Medulla oblongata (tissue), 1 donor: Measurements from ENCODE around the gene DEK.
A peak's percentile ranks its signal among the peaks of the same experiment; 100 is the strongest.
"Not testable (repeated sequence)": the region's sequence is repeated elsewhere in the genome, so short reads cannot be mapped to it uniquely, and the experiment has no call there.

Experiments
- DNase-seq: peaks from one replicate; pipeline ENCODE4 v3.0.0-alpha.2; 2015; ENCODE audit errors: extremely low spot score

Gene DEK, protein sequence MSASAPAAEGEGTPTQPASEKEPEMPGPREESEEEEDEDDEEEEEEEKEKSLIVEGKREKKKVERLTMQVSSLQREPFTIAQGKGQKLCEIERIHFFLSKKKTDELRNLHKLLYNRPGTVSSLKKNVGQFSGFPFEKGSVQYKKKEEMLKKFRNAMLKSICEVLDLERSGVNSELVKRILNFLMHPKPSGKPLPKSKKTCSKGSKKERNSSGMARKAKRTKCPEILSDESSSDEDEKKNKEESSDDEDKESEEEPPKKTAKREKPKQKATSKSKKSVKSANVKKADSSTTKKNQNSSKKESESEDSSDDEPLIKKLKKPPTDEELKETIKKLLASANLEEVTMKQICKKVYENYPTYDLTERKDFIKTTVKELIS

DNA sequence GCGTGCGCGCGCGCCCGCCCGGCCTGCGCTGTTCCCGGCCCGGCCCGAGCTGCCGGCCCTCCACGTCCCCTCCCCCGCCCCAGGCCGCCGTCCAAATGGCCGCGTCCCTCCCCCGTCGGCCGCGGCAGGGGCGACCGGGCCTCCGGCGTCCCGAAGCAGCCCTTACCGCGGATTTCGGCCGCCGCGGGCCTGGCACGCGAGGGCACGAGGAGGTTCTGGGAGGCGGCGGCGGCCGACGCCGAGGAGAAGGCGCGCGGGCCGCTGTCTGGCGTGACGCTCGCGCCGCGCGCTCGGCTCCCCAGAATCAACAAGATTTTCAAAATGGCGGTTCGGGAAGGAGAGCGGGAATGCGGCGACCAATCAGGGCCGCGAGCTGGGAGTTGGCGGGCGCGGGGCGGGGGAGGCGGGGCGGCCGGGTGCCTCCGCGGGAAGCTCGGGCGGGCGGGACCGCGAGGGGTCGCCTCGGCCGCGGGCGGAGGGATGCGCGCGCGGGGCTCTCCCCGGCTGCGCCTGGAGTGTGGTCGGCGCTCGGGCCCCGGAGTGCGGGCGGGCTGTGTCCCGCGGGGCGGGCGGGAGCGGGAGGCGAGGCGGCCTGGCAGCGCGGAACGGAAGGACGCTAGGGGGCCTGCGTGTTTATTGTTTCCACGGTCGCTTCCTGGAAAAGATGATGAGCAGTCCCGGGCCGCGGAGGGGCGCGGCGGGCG lies at the start of gene DEK:
TSS of gene DEK (minus strand) at position 312 of the 704 bp plus-strand sequence. CDS start 543 bp downstream, outside the sequence.
- peak; percentile 88 for DNase-seq

DNA sequence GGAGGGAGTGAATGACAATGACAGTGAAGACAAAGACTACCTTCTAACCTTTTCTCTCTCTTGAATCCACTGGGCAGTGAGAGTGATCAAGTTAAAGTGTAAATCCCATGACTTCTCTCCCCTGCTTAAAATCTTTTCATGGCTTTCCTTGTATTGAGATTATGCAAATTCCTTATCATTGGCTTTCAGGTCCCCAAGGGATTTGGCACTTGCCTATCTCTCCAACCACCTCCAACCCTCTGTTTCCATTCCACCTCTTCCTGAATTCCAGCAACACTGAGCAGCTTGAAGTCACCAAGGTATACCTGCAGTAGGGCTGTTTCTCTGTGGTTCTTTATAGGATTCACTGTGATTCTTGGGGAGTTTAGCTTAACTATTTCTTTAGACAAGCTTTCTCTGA lies 48.0 kb upstream of the DEK start:
- DNase-seq = no peak

DNA sequence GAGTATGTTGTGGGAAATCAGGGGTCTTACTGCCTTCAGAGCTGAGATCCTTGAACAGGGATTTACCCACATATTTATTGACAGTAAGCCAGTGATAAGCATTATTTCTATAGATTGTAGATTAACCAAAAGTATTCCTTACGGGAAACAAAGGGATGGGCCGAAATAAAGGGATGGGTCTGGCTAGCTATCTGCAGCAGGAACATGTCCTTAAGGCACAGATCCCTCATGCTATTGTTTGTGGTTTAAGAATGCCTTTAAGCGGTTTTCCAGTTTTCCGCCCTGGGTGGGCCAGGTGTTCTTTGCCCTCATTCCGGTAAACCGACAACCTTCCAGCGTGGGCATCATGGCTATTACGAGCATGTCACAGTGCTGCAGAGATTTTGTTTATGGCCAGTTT lies 45.7 kb upstream of the DEK start:
- DNase-seq = not testable (repeated sequence)

DNA sequence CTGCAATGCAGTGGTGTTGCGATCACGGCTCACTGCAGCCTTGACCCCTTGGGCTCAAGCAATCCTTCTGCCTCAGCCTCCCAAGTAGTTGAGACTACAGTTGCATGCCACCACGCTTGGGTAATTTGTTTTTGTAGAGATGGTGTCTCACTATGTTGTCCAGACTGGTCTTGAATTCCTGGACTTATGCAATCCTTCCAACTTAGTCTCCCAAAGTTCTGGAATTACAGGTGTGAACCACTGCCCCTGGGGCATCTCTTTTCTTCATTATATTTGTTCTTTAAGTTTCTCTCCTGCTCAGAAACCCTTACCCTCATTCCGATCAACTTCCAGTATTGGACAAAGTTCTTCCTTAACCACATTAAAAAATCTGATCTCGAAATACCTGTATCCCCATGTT lies 44.7 kb upstream of the DEK start:
- DNase-seq = no peak

DNA sequence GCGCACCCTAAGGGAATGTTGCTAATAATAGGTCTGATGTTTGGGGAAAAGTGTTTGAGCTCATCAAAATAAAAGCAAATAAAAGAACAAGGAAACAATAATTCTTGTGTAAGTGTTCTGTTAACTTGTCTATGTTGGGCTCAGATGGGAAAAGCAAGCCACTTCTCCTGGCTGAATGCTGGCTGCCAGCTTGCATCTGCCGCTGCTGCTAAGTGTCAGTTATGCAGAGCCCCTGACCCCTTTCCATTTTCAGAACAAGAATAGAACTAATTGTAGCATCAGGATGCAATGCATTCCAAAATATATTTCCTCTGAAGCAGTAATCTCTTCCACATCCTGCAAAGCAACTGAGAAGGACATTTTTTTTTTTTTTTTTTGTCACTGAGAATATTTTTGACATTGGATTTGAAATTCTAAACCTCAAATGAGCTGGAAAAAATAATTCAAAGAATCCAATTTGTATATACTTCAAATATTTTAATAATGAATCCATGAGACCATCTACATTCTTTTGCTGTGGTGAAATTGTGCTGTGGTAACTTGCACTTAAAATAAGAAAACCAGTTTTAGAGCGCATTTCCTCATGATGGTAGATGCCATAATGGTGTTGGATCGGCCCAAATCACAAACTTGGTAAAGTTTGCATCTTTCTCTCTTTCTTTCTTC lies 43.9 kb upstream of the DEK start:
- DNase-seq = no peak

DNA sequence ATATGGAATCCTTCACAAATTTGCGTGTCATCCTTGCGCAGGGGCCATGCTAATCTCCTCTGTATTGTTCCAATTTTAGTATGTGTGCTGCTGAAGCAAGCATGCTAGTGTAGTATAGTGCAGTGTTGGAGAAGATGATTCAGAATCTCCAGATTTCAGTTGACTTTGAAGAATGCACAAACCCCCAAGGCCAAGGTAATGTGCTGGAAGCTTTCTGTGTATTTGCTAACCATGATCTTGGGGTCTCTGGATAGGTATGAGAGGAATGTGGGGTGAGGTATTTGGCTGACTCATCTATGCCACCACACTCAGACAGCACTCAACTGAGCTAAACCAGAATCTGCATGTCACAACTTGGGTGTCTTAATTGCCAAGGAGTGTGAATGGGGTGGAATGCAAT lies 42.6 kb upstream of the DEK start:
- DNase-seq = no peak

DNA sequence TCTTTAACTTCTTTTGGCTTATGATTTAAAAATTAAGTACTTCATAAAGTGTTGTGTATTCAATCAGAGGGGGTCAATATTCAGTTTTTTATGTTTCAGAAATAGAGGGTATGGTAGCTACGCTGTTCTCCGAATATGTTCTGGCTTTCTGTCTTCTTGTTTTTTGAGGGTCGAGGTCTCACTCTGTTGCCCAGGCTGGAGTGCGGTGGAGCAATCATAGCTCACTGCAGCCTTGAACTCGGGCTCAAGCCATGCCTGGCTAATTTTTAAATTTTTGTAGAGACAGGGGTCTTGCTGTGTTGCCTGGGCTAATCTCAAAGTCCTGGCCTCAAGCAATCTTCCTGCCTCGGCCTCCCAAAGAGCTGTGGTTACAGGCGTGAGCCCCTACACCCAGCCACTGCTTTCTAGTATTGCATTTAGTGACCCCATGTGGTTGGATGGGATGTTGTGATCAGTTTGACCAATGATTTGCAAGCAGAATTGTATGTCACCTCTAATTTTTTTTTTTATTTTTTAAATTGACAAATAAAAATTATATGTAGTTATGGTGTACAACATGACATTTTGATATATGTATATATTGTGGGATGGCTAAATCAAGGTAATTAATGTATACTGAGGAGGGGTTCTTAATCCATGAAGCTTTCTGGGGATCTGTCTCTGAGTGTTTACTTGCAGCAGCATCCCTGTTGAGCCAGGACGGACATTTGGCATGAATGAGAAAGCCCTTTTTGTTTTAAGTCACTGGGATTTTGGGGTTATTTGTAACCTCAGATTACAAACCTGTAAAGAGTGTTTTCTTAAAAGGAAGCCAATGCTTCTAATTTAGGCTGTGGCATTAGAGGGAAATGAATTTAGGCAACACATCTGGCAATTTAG lies 38.5 kb upstream of the DEK start:
- DNase-seq = peak; percentile 20

DNA sequence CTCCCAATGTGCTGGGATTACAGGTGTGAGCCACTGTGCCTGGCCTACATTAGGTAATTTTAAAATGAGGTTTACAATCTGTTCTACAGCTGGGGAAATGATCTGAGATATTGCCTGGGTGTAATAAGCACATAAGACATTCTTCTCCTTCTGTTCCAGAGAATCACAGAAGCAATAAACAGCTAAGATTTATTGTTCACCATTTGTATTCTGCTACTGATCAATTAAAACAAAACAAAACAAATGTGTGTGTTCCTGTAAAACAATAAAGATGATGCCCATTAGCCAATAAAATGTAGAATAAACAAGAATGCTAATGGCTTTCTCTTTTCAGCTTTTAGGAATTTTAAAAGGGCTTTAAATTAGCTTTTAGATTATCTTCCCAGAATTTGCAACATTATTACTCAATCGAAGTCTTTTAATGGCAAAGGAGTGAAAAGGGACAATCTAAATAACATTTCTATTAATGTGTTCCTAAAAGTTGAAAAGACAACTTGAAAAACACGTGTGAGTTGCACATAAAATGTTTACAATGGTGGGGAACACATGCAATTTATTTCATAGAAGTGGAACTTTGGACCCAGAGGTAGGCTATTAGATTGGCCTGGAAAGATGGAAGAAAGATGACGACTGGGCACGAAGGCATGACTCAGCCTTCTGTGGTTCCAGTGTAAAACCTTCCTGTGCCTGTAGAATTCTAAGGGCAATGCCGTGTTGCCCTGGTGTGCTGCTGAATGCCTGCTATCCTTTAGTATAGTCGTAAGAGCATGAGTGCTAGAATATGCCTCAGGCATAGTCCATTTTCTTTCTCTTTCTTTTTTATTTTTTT lies 29.0 kb upstream of the DEK start:
- no peak for DNase-seq

DNA sequence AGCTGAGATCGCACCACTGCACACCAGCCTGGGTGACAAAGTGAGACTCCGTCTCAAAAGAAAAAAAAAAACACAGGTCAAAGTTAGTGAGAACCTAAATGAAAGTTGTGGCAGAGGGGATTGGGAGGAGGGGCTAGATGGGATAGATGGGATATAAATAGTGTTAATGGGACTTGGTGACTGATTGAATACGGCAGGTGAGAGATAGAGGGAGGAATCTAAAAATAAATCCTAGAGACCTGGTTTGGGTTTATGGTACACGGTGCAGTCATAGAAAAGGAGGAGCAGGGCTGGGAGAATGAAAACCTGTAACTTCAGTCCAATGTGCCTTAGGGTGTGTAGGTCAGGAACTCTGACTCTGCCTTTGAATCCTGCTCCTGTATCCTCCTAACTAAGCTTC lies 25.0 kb upstream of the DEK start:
- DNase-seq = no peak

DNA sequence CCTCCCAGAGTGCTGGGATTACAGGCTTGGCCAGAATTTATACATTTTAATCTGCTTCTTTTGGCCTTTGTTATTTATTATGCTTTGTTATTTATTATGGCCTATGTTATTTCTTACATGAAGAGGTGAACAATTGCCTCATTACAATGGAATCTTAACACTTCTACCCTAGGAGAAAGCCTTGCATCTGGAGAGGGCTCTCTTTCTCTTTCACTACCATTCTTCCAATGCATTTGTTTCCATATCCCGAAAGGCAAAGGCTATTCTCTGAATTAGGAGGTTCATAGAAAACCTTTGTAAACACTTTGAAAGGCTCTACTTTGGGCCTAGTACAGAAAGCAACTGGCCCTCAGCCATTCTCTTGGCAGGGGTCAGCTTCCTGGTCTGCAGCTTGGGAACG lies 19.9 kb upstream of the DEK start:
- no peak for DNase-seq

DNA sequence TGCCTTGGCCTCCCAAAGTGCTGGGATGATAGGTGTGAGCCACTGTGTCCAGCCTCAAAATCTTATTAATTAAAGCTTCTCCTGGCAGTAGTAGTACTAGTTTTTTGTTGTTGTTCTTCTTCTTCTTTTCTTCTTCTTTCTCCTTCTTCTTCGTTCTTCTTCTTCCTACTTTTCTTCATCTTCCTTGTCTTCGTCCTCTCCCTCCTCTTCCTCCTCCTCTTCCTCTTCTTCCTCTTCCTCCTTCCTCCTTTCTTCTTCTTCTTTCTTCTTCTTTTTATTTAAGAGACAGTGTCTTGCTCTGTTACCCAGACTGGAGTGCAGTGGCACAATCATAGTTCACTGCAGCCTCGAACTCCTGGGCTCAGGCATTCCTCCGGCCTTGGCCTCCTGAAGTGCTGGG lies 17.2 kb upstream of the DEK start:
- no peak for DNase-seq

DNA sequence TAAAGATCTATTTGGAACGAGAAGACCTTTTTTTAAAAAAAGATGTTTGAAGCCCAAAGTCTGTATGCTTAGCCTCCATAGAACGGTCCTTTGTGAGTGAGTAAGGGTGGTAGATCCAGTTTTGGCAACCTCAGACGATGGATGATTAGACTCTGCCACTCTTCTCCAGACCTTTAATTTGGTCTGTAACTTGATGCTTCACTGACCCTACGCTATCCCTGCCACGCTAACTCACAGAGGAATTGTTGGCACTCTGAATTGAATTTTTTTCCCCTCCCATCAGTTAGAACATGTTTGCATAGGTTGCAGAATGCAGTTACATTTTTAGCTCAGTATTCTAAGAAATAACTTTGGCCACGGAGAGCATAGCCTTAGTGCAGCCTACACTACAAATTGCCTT lies 15.8 kb upstream of the DEK start:
- no peak for DNase-seq

DNA sequence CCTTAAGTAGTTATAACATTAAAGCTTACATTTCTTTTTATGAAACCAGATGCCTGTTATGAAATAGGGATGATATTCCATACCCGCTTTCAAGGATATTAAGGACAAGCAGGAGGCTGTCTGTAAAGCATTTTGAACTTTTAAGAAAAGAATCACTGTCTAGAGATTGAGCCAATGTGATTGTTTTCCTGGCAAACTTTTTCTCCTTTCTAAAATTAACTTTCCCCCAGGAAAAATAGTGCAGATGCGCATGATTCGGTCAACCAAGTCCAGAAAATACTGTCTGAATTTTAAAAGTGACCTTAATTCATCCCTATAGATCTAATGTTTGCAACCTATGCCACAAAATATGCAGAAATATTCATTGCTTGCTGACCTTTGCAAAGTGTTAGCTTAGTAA lies 15.1 kb upstream of the DEK start:
- DNase-seq = no peak

DNA sequence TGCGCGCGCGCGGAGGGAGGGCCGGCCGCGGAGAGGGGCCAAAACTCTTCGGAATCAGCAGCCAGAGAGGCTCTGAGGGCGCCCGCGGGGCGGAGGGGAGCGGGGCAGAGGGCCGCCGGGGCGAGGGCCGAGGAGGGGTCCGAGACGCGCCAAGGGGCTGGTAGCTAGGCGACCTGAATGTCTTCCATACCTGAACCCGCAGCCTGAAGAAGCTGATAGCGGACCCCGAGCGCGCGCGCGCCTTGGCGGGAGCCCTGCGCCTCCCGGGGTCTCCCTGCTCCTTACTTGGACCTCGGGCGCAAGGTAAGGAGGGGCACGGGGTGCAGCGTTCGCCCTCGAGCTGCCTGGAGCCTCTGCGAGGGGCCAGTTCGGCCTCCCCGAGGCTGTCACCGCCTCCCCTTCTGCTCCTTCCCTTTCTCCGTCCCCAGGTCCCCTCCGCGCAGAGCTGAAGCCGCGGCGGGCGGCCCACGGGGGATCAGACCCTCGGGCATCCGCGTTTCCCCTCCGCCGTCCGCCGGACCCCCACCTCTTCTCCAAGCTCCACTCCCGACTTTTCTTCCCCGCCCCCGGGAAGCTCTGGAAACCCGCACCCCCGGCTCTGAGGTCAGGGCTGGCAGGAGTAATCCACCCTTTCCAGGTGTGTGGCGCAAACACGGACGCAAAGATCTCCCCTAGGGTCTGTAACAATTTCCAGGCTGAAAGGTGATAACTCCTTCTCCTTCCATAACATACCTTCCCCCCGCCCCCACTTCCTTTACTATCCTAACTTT lies 13.1 kb upstream of the DEK start:
- no peak for DNase-seq

DNA sequence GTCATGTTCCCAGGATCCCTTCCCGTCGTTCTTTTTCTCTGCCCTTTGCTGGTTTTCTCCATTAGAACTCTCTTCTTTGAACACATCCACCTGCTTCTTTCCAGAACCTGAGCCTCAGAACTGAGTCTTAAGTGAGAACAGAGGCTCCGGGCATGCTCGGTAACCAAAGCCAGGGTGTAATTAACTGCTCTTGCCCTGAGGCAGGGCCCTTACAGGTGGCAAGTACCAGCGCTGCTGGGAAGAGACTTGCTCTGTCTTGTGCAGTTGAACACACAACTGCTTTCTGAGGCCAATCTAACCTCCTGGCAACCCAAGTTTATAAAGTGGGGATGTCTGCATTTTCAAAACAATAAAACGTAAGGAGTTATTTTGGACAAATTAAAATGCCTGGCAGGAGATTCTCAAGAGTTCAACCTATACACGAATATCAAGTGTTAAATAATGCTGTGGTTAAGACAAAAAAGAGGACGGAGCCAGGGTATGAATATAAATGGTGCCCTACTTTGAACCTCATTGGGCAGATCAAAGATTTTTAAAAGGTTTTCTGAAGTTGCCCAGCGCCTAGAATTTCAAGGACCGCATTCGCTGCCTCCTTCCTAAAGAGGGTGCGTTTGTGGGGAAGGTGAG lies 12.4 kb upstream of the DEK start:
- DNase-seq = no peak

DNA sequence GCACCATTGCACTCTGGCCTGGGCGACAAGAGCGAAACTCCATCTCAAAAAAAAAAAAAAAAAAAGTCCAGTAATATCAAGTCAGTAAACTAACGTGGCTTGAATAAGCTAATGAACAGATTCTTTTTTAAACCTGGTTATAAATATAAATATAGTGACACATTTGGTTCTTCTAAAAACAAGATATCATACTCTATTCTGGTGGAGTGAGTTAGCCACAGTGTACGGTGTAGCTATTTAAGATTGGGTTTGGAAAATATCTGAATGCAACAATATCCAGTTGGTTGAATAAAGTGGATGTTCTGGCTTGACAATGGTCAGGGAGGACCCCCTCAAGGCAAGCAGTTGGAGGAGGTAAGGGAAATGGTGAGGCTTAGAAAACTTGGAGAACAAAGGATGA lies 5.9 kb upstream of the DEK start:
- DNase-seq = no peak

DNA sequence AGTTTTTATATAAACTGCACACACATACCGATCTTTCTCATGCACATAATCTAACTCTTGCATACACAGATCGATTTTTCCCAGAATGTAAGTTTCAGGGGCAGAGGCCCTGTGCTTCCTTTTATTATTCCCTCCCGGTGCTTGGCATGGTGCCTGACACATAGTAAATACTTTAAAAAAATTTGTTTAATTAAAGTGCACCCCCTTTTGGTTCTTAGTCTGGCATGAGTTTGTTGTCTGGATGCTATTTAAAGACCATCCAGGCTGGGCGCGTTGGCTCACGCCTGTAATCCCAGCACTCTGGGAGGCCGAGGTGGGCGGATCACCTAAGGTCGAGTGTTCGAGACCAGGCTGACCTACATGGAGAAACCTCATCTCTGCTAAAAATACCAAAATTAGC lies 5.4 kb upstream of the DEK start:
- no peak for DNase-seq

DNA sequence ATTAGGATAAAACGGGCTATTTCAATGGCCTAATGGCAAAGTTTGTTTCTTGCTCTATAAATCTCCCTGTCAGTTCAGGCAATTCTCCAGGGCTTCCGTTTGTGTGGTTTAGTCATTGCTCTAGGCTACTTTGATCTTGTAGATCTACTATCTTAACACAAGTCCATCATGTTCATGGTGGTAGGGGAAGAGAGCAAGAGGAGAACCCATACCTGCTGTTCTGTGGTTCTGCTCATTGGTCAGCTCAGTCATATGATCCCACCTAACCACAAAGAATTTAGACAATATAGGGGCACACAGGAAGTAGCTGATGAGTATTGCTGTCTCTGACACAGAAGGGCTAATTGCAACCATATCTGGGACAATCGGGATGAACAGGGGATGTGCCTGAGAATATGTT lies 4.9 kb upstream of the DEK start:
- no peak for DNase-seq

DNA sequence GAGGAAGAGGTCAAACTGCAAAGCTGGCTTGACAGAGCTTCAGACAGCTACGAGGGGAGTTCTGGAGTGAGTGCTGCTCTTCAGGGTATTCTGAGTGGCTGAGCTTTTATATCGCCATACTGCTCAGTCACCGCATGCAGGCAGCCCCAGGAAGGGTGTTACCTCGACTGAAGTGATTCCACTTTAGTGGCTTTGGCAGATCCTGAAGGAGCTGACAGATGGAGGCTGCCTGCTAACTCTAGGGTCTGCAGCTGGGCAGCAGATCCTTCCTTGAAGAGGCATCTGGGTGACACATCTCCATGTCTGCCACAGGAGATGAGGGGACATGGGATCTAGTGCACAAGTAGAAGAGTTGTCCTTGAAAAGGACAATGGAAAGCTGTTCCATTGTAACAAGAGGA lies 3.7 kb upstream of the DEK start:
- no peak for DNase-seq

DNA sequence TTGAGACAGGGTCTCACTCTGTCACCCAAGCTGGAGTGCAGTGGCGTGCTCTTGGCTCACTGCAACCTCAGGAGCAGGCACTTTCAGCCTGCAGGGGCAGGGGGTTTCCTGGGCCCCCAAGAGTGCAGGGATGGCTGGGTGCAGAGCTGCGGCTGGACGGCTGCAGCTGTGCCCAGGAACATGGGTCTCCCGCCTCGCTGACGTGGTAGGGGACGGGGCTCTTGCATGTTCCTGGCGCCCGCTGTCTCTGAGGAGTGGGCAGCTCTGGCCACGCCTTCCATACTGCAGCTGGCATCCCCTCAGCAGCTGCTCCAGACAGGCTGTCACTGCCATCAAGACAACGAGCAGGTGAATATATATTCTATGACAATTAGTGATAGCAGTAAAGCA lies 2.2 kb upstream of the DEK start:
- no peak for DNase-seq
